ENCODE data around the gene PRRT3. TPM values are rescaled to one million over a fixed set of nuclear protein-coding genes. Genes with fewer than 3 reads are reported as not detected.

Gene PRRT3
- total RNA-seq, 1 experiment from 2014 or later, result 0.90 TPM

- CTCF ChIA-PET, result no interaction called here
- H3K27ac ChIP-seq, result no peak overlapping the region
These were observed 1.1 kb downstream of the PRRT3 start for GRCh38 chr3:9951126-9951525.

GRCh38 chr3:9949626-9950025, 2.6 kb downstream of the PRRT3 start:
- no peak for DNase-seq
- Histone ChIP-seq H3K79me2 (ENCODE audit: low read depth) (peaks cover 6% of the 10 kb centered on the region; the same call in 1 of the 2 replicates), H3K4me2 (no peak overlapping the region), H4K20me1 (ENCODE audit: insufficient read depth) (no peaks in the 10 kb centered on the region), H3K4me1 (replicated peaks; ENCODE audit: insufficient read depth) (peaks cover 6% of the 10 kb centered on the region), H3F3A (ENCODE audit: insufficient read depth, low read depth) (peaks cover 6% of the 10 kb centered on the region; the same call in 1 of the 2 replicates), H3K4me3 (no peak overlapping the region), H2AFZ (no peak overlapping the region), H3K27ac (no peak overlapping the region), H3K27me3 (ENCODE audit: insufficient read depth, low read depth) (no peaks in the 10 kb centered on the region), H3K9me2 (ENCODE audit: insufficient read depth) (no peaks in the 10 kb centered on the region), H3K36me3 (ENCODE audit: low read depth) (no peaks in the 10 kb centered on the region), H3K9me3 (ENCODE audit: insufficient read depth, low read depth) (no peaks in the 10 kb centered on the region)
- TF ChIP-seq CTCF (conservative IDR thresholded peaks at IDR 0.05) (no peak), EZH2 (IDR thresholded peaks at IDR 0.05; ENCODE audit: low read depth) (no peak)
- BruUV-seq (replicated peaks), result no TSS peak
- intact Hi-C loops (cut with micrococcal nuclease; ENCODE audit: unreplicated experiment), result loop anchor here (5.0 to 10.0 kb wide), 2 partner anchors 122 to 235 kb away; no protein-coding TSS in a partner anchor
- ChIA-PET CTCF (interaction anchor here (0.5 to 1.0 kb wide), 2 partner anchors 9 to 17 kb away, joined by 3 to 6 read pairs; no protein-coding TSS in a partner anchor), POLR2A (ENCODE audit: unreplicated experiment) (no interaction called here)

More at GRCh38 chr3:9951126-9951525, 1.1 kb downstream of the PRRT3 start:
- no peaks in the 10 kb centered on the region for H3K36me3 ChIP-seq (ENCODE audit: low read depth)
- H3K79me2 ChIP-seq (ENCODE audit: low read depth), result peaks cover 6% of the 10 kb centered on the region; the same call in 1 of the 2 replicates
- no peak overlapping the region for H3K4me3 ChIP-seq
- H2AFZ ChIP-seq, result no peak overlapping the region
- H3K27me3 ChIP-seq (ENCODE audit: insufficient read depth, low read depth), result no peaks in the 10 kb centered on the region
- intact Hi-C loops (cut with micrococcal nuclease; ENCODE audit: unreplicated experiment), result no loop called here
- no peak for DNase-seq
- H3K9me2 ChIP-seq (ENCODE audit: insufficient read depth), result no peaks in the 10 kb centered on the region
- no peak overlapping the region for H3K4me2 ChIP-seq
- H3K4me1 ChIP-seq (replicated peaks; ENCODE audit: insufficient read depth), result peaks cover 19% of the 10 kb centered on the region
- no peaks in the 10 kb centered on the region for H3K9me3 ChIP-seq (ENCODE audit: insufficient read depth, low read depth)
- no TSS peak for BruUV-seq (replicated peaks)
- H4K20me1 ChIP-seq (ENCODE audit: insufficient read depth), result no peaks in the 10 kb centered on the region
- H3F3A ChIP-seq (ENCODE audit: insufficient read depth, low read depth), result peaks cover 3% of the 10 kb centered on the region; the same call in 1 of the 2 replicates
- no peak for TF ChIP-seq CTCF (conservative IDR thresholded peaks at IDR 0.05)
- TF ChIP-seq EZH2 (IDR thresholded peaks at IDR 0.05; ENCODE audit: low read depth), result no peak
- POLR2A ChIA-PET (ENCODE audit: unreplicated experiment), result no interaction called here

GRCh38 chr3:9949115-9949514, 3.1 kb downstream of the PRRT3 start:
- H3K27ac ChIP-seq, result no peak overlapping the region
- H3F3A ChIP-seq (ENCODE audit: insufficient read depth, low read depth), result peaks cover 6% of the 10 kb centered on the region; the same call in 1 of the 2 replicates
- H3K27me3 ChIP-seq (ENCODE audit: insufficient read depth, low read depth), result no peaks in the 10 kb centered on the region
- TF ChIP-seq CTCF (conservative IDR thresholded peaks at IDR 0.05) (no peak), EZH2 (IDR thresholded peaks at IDR 0.05; ENCODE audit: low read depth) (no peak)
- no peak overlapping the region for H3K4me3 ChIP-seq
- DNase-seq, result no peak
- CTCF ChIA-PET, result interaction anchor here (0.5 kb wide), 1 partner anchor 10 kb away, joined by 6 read pairs; no protein-coding TSS in a partner anchor
- peaks cover 6% of the 10 kb centered on the region for H3K4me1 ChIP-seq (replicated peaks; ENCODE audit: insufficient read depth)
- H3K9me2 ChIP-seq (ENCODE audit: insufficient read depth), result no peaks in the 10 kb centered on the region
- no peak overlapping the region for H2AFZ ChIP-seq
- no peaks in the 10 kb centered on the region for H4K20me1 ChIP-seq (ENCODE audit: insufficient read depth)
- no TSS peak for BruUV-seq (replicated peaks)
- H3K36me3 ChIP-seq (ENCODE audit: low read depth), result no peaks in the 10 kb centered on the region
- POLR2A ChIA-PET (ENCODE audit: unreplicated experiment), result no interaction called here
- H3K9me3 ChIP-seq (ENCODE audit: insufficient read depth, low read depth), result no peaks in the 10 kb centered on the region
- H3K4me2 ChIP-seq, result no peak overlapping the region
- intact Hi-C loops (cut with micrococcal nuclease; ENCODE audit: unreplicated experiment), result loop anchor here (5.0 to 10.0 kb wide), 2 partner anchors 122 to 234 kb away; no protein-coding TSS in a partner anchor
- peaks cover 6% of the 10 kb centered on the region; the same call in 1 of the 2 replicates for H3K79me2 ChIP-seq (ENCODE audit: low read depth)

Data from PC-9 (cell line).